Measurements from ENCODE around the gene RER1. TPM values are rescaled to one million over a fixed set of nuclear protein-coding genes. Genes with fewer than 3 reads are reported as not detected.

RER1 gene
- total RNA-seq, 1 experiment from 2014 or later: 133 TPM

GRCh38 chr1:2403273-2403672, 11.6 kb downstream of the RER1 start:
- H3K36me3 ChIP-seq (replicated peaks; ENCODE audit: control insufficient read depth, insufficient read depth, low read length): peaks cover 20% of the 10 kb centered on the region
- no peaks in the 10 kb centered on the region for H3K27me3 ChIP-seq (ENCODE audit: control insufficient read depth, insufficient read depth, low read length)
- no peak overlapping the region for H3K4me3 ChIP-seq (ENCODE audit: insufficient read depth, low read depth, low read length)
- no peak for DNase-seq

GRCh38 chr1:2404142-2404889, 12.7 kb downstream of the RER1 start:
- no peak for DNase-seq
- Histone ChIP-seq H3K27me3 (ENCODE audit: control insufficient read depth, insufficient read depth, low read length) (no peaks in the 10 kb centered on the region), H3K4me3 (ENCODE audit: insufficient read depth, low read depth, low read length) (no peak overlapping the region), H3K36me3 (replicated peaks; ENCODE audit: control insufficient read depth, insufficient read depth, low read length) (peaks cover 19% of the 10 kb centered on the region)

GRCh38 chr1:2404890-2405511, 13.4 kb downstream of the RER1 start:
- Histone ChIP-seq H3K4me3 (ENCODE audit: insufficient read depth, low read depth, low read length) (no peak overlapping the region), H3K36me3 (replicated peaks; ENCODE audit: control insufficient read depth, insufficient read depth, low read length) (peaks cover 19% of the 10 kb centered on the region), H3K27me3 (ENCODE audit: control insufficient read depth, insufficient read depth, low read length) (no peaks in the 10 kb centered on the region)
- DNase-seq: no peak

- DNase-seq: no peak
- Histone ChIP-seq H3K4me3 (ENCODE audit: insufficient read depth, low read depth, low read length) (no peak overlapping the region), H3K27me3 (ENCODE audit: control insufficient read depth, insufficient read depth, low read length) (no peaks in the 10 kb centered on the region), H3K36me3 (replicated peaks; ENCODE audit: control insufficient read depth, insufficient read depth, low read length) (peaks cover 20% of the 10 kb centered on the region)
Measured at GRCh38 chr1:2405588-2406295, 14.1 kb downstream of the RER1 start.

- H3K36me3 ChIP-seq (replicated peaks; ENCODE audit: control insufficient read depth, insufficient read depth, low read length): peaks cover 20% of the 10 kb centered on the region
- no peak overlapping the region for H3K4me3 ChIP-seq (ENCODE audit: insufficient read depth, low read depth, low read length)
- H3K27me3 ChIP-seq (ENCODE audit: control insufficient read depth, insufficient read depth, low read length): no peaks in the 10 kb centered on the region
- no peak for DNase-seq
Measured at GRCh38 chr1:2406451-2407041, 14.9 kb downstream of the RER1 start.

GRCh38 chr1:2407166-2407990, 15.7 kb downstream of the RER1 start:
- Histone ChIP-seq H3K4me3 (ENCODE audit: insufficient read depth, low read depth, low read length) (no peak overlapping the region), H3K36me3 (replicated peaks; ENCODE audit: control insufficient read depth, insufficient read depth, low read length) (peaks cover 19% of the 10 kb centered on the region), H3K27me3 (ENCODE audit: control insufficient read depth, insufficient read depth, low read length) (no peaks in the 10 kb centered on the region)
- no peak for DNase-seq

GRCh38 chr1:2407991-2408275, 16.3 kb downstream of the RER1 start:
- Histone ChIP-seq H3K36me3 (replicated peaks; ENCODE audit: control insufficient read depth, insufficient read depth, low read length) (peaks cover 18% of the 10 kb centered on the region), H3K27me3 (ENCODE audit: control insufficient read depth, insufficient read depth, low read length) (no peaks in the 10 kb centered on the region), H3K4me3 (ENCODE audit: insufficient read depth, low read depth, low read length) (no peak overlapping the region)
- DNase-seq: no peak

GRCh38 chr1:2408456-2408855, 16.8 kb downstream of the RER1 start:
- Histone ChIP-seq H3K4me3 (ENCODE audit: insufficient read depth, low read depth, low read length) (no peak overlapping the region), H3K27me3 (ENCODE audit: control insufficient read depth, insufficient read depth, low read length) (no peaks in the 10 kb centered on the region), H3K36me3 (replicated peaks; ENCODE audit: control insufficient read depth, insufficient read depth, low read length) (peaks cover 17% of the 10 kb centered on the region)
- DNase-seq: no peak

GRCh38 chr1:2408859-2409276, 17.2 kb downstream of the RER1 start:
- Histone ChIP-seq H3K4me3 (ENCODE audit: insufficient read depth, low read depth, low read length) (no peak overlapping the region), H3K36me3 (replicated peaks; ENCODE audit: control insufficient read depth, insufficient read depth, low read length) (peaks cover 16% of the 10 kb centered on the region), H3K27me3 (ENCODE audit: control insufficient read depth, insufficient read depth, low read length) (no peaks in the 10 kb centered on the region)
- DNase-seq: no peak

GRCh38 chr1:2409745-2410144, 18.1 kb downstream of the RER1 start:
- H3K27me3 ChIP-seq (ENCODE audit: control insufficient read depth, insufficient read depth, low read length): no peaks in the 10 kb centered on the region
- no peak for DNase-seq
- H3K36me3 ChIP-seq (replicated peaks; ENCODE audit: control insufficient read depth, insufficient read depth, low read length): peaks cover 12% of the 10 kb centered on the region
- no peak overlapping the region for H3K4me3 ChIP-seq (ENCODE audit: insufficient read depth, low read depth, low read length)

- Histone ChIP-seq H3K4me3 (ENCODE audit: insufficient read depth, low read depth, low read length) (peak overlapping the region; percentile 91), H3K27me3 (ENCODE audit: control insufficient read depth, insufficient read depth, low read length) (no peaks in the 10 kb centered on the region), H3K36me3 (replicated peaks; ENCODE audit: control insufficient read depth, insufficient read depth, low read length) (peaks cover 8% of the 10 kb centered on the region)
- DNase-seq: peak; percentile 82
Measured at GRCh38 chr1:2411801-2412394, 20.3 kb downstream of the RER1 start.

- H3K4me3 ChIP-seq (ENCODE audit: insufficient read depth, low read depth, low read length): peak within 1 kb of the TSS; percentile 96
- peaks cover 7% of the 10 kb centered on the region for H3K36me3 ChIP-seq (replicated peaks; ENCODE audit: control insufficient read depth, insufficient read depth, low read length)
- peak; percentile 100 for DNase-seq
- H3K27me3 ChIP-seq (ENCODE audit: control insufficient read depth, insufficient read depth, low read length): no peaks in the 10 kb centered on the region
Measured at GRCh38 chr1:2412395-2412772, 20.7 kb downstream of the RER1 start, which contains the start of gene PEX10. PEX10 (minus strand) TSS chr1:2412564; CDS start chr1:2412502, 62 bp downstream.

GRCh38 chr1:2412773-2413494, 21.3 kb downstream of the RER1 start:
- Histone ChIP-seq H3K27me3 (ENCODE audit: control insufficient read depth, insufficient read depth, low read length) (no peaks in the 10 kb centered on the region), H3K4me3 (ENCODE audit: insufficient read depth, low read depth, low read length) (peak overlapping the region; percentile 96), H3K36me3 (replicated peaks; ENCODE audit: control insufficient read depth, insufficient read depth, low read length) (peaks cover 4% of the 10 kb centered on the region)
- DNase-seq: peak; percentile 93
